HepG2 (cell line): ENCODE data around the gene MREG. TPM values are rescaled to one million over a fixed set of nuclear protein-coding genes. Genes with fewer than 3 reads are reported as not detected.
A peak's percentile ranks its signal among the peaks of the same experiment; 100 is the strongest.

Source experiments
- HNF4A ChIP-seq: sonication (generic); formaldehyde crosslinking; IDR thresholded peaks from 2 replicates; pipeline ENCODE4 v1.4.0; 2020; ENCODE audit warnings: missing genetic modification reagents
- IRF2 ChIP-seq: IDR thresholded peaks from 2 replicates; pipeline ENCODE4 v1.6.1; 2018; ENCODE audit warnings: missing genetic modification reagents, missing compliant biosample characterization
- RAD21 ChIP-seq: fragments of 450-650 bp; formaldehyde crosslinking; IDR thresholded peaks from 2 replicates; pipeline ENCODE4 v1.5.0; 2020; ENCODE audit warnings: mild to moderate bottlenecking
- SP5 ChIP-seq: IDR thresholded peaks from 2 replicates; pipeline ENCODE4 v1.6.1; 2016; ENCODE audit warnings: low read depth, borderline replicate concordance
- TEAD3 ChIP-seq: optimal IDR thresholded peaks from 2 replicates; pipeline ENCODE3; 2016; ENCODE audit warnings: borderline replicate concordance
- ZFX ChIP-seq: sonication (generic); formaldehyde crosslinking; IDR thresholded peaks from 2 replicates; pipeline ENCODE4 v1.4.0; 2020; ENCODE audit warnings: mild to moderate bottlenecking, low read depth, missing genetic modification reagents, moderate library complexity
- ZKSCAN8 ChIP-seq: IDR thresholded peaks from 2 replicates; pipeline ENCODE4 v1.6.1; 2016; ENCODE audit warnings: borderline replicate concordance, missing genetic modification reagents, missing compliant biosample characterization
- ZMYM3 ChIP-seq: sonication (generic); formaldehyde crosslinking; IDR thresholded peaks from 2 replicates; pipeline ENCODE4 v1.5.1; 2020; ENCODE audit warnings: mild to moderate bottlenecking, missing genetic modification reagents
- ZMYM4 ChIP-seq: sonication (generic); formaldehyde crosslinking; IDR thresholded peaks from 2 replicates; pipeline ENCODE4 v1.8.1; 2023; ENCODE audit warnings: mild to moderate bottlenecking, missing genetic modification reagents
- polyA plus RNA-seq, 8 experiments: library from polyadenylated mRNA; depleted of rRNA in 3 of 8; stranded (reverse) in 7 of 8; unstranded in 1 of 8; fragments of >200 nt; fragmentation: Illumina TruSeq in 4 of 8; extraction: Trizol in 4 of 8; gene quantifications; 2 replicates each; pipeline versions ENCODE4 v1.2.1 to v1.2.3, GENCODE V29; 2011 to 2016; ENCODE audit warnings: low read depth in 4 of 8, missing spikeins in 1 of 8, mixed read lengths in 1 of 8; ENCODE audit not compliant: insufficient read depth in 1 of 8
- total RNA-seq, 5 experiments: library from RNA; depleted of rRNA; stranded (reverse); fragments of >200 nt; fragmentation: Illumina TruSeq; extraction: Trizol; gene quantifications; 2 replicates each; pipeline ENCODE4 v1.2.3, GENCODE V29; 2016; ENCODE audit warnings: low read depth in 1 of 5
- TF ChIP-seq, protein P1 (sequence below): sonication (generic); formaldehyde crosslinking; IDR thresholded peaks from 2 replicates; pipeline ENCODE4 v1.4.0; 2020; ENCODE audit warnings: missing genetic modification reagents
- TF ChIP-seq, protein P2 (sequence below): sonication (generic); formaldehyde crosslinking; IDR thresholded peaks from 2 replicates; pipeline ENCODE4 v1.4.0; 2020; ENCODE audit warnings: missing genetic modification reagents

The MREG gene
- total and polyA plus RNA-seq, 2 of the 13 experiments (the other 11 are each of a cell fraction or from before 2014, with no cell fraction given) = 7.5 to 23.3 TPM

DNA sequence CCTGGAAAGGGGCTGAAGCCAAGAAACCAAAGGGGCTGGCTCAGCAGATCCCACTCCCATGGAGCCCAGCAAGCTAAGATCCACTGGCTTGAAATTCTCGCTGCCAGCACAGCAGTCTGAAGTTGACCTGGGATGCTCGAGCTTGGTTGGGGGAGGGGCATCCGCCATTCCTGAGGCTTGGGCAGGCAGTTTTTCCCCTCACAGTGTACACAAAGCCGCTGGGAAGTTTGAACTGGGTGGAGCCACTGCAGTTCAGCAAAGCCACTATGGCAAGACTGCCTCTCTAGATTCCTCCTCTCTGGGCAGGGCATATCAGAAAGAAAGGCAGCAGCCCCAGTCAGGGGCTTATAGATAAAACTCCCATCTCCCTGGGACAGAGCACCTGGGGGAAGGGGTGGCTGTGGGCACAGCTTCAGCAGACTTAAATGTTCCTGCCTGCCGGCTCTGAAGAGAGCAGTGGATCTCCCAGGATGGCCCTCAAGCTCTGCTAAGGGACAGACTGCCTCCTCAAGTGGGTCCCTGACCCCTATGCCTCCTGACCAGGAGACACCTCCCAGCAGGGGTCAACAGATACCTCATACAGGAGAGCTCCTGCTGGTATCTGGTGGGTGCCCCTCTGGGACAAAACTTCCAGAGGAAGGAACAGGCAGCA is 24.7 kb downstream of the MREG start (continued):
- TF ChIP-seq, protein P1, sequence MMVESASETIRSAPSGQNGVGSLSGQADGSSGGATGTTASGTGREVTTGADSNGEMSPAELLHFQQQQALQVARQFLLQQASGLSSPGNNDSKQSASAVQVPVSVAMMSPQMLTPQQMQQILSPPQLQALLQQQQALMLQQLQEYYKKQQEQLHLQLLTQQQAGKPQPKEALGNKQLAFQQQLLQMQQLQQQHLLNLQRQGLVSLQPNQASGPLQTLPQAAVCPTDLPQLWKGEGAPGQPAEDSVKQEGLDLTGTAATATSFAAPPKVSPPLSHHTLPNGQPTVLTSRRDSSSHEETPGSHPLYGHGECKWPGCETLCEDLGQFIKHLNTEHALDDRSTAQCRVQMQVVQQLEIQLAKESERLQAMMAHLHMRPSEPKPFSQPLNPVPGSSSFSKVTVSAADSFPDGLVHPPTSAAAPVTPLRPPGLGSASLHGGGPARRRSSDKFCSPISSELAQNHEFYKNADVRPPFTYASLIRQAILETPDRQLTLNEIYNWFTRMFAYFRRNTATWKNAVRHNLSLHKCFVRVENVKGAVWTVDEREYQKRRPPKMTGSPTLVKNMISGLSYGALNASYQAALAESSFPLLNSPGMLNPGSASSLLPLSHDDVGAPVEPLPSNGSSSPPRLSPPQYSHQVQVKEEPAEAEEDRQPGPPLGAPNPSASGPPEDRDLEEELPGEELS (CRISPR knock-in tag) = peak; percentile 57
- TF ChIP-seq HNF4A (CRISPR knock-in tag) (peak; percentile 42; the same call in 1 of the 2 replicates), ZMYM4 (CRISPR knock-in tag) (peak; percentile 87), IRF2 (peak; percentile 71; the same call in 1 of the 2 replicates), ZKSCAN8 (CRISPR knock-in tag) (peak; percentile 37; the same call in 1 of the 2 replicates), SP5 (CRISPR knock-in tag) (peak; percentile 90), ZMYM3 (CRISPR knock-in tag) (peak; percentile 14; the same call in 1 of the 2 replicates), RAD21 (peak; percentile 40; the same call in 1 of the 2 replicates), ZFX (CRISPR knock-in tag) (0 out of 2 replicates have a peak, but pooled peaks have one; percentile 20), TEAD3 (CRISPR knock-in tag) (peak; percentile 78)
- TF ChIP-seq, protein P2, sequence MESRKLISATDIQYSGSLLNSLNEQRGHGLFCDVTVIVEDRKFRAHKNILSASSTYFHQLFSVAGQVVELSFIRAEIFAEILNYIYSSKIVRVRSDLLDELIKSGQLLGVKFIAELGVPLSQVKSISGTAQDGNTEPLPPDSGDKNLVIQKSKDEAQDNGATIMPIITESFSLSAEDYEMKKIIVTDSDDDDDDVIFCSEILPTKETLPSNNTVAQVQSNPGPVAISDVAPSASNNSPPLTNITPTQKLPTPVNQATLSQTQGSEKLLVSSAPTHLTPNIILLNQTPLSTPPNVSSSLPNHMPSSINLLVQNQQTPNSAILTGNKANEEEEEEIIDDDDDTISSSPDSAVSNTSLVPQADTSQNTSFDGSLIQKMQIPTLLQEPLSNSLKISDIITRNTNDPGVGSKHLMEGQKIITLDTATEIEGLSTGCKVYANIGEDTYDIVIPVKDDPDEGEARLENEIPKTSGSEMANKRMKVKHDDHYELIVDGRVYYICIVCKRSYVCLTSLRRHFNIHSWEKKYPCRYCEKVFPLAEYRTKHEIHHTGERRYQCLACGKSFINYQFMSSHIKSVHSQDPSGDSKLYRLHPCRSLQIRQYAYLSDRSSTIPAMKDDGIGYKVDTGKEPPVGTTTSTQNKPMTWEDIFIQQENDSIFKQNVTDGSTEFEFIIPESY (CRISPR knock-in tag) = 0 out of 2 replicates have a peak, but pooled peaks have one; percentile 37
